Measurements from ENCODE around the gene RETREG2. TPM values are rescaled to one million over a fixed set of nuclear protein-coding genes. Genes with fewer than 3 reads are reported as not detected.

The RETREG2 gene
- total RNA-seq, 1 experiment from 2014 or later: 63.7 TPM

- ChIA-PET RAD21 (ENCODE audit: low non-redundant PET in 1 of 2, low total read pairs in 2 of 2, uncharacterized antibody in 2 of 2, unreplicated experiment in 2 of 2) (no interaction called here), POLR2A (interaction anchor here (0.7 to 3.2 kb wide), 2 partner anchors 9 to 80 kb away, joined by 3 to 12 read pairs; partner anchors contain the start of gene ZFAND2B), CTCF (interaction anchor here (1.7 kb wide), 1 partner anchor 9 kb away, joined by 3 read pairs; the partner anchor contains the start of gene ZFAND2B)
- Histone ChIP-seq H3K79me2 (ENCODE audit: insufficient read depth, low read length) (no peaks in the 10 kb centered on the region), H3K27me3 (ENCODE audit: insufficient read depth, low read length) (no peaks in the 10 kb centered on the region), H3K27ac (ENCODE audit: low read depth, low read length) (no peak overlapping the region), H3K9ac (ENCODE audit: low read length) (no peak overlapping the region), H3K4me2 (ENCODE audit: low read length) (no peak overlapping the region), H2AFZ (ENCODE audit: low read depth, low read length, poor library complexity, severe bottlenecking) (no peak overlapping the region), H4K20me1 (ENCODE audit: insufficient read depth) (no peaks in the 10 kb centered on the region), H3K4me3 (replicated peaks in 1 of 2; ENCODE audit: low read depth in 1 of 2, low read length in 2 of 2) (no peak overlapping the region), H3K4me1 (ENCODE audit: control insufficient read depth in 1 of 2, insufficient read depth in 2 of 2, low read length in 2 of 2) (no peaks in the 10 kb centered on the region), H3K9me2 (ENCODE audit: insufficient read depth) (no peaks in the 10 kb centered on the region), H3K9me3 (ENCODE audit: control insufficient read depth in 1 of 2, insufficient read depth in 1 of 2, low read depth in 1 of 2, low read length in 2 of 2) (no peaks in the 10 kb centered on the region), H3K36me3 (ENCODE audit: control insufficient read depth in 1 of 2, insufficient read depth in 2 of 2, low read length in 2 of 2) (no peaks in the 10 kb centered on the region)
- DNase-seq (ENCODE audit: low read depth, low spot score) (no peak), ATAC-seq (no peak)
- intact Hi-C loops (cut with micrococcal nuclease): no loop called here
- TF ChIP-seq REST (IDR thresholded peaks at IDR 0.05; ENCODE audit: low read depth) (no peak), FOSL1 (IDR thresholded peaks at IDR 0.05; ENCODE audit: low read depth) (no peak), SRF (IDR thresholded peaks at IDR 0.05; ENCODE audit: low read depth) (no peak), MAX (IDR thresholded peaks at IDR 0.05) (no peak), EGR1 (IDR thresholded peaks at IDR 0.05; ENCODE audit: low read depth) (no peak), ZBTB33 (IDR thresholded peaks at IDR 0.05; ENCODE audit: extremely low read depth, insufficient replicate concordance, low read length) (no peak), ATF3 (IDR thresholded peaks at IDR 0.05) (no peak), RAD21 (IDR thresholded peaks at IDR 0.05; ENCODE audit: low read depth) (no peak), ZFX (IDR thresholded peaks at IDR 0.05) (no peak), EZH2 (IDR thresholded peaks at IDR 0.05) (no peak), YY1 (IDR thresholded peaks at IDR 0.05; ENCODE audit: extremely low read depth, insufficient replicate concordance, low read depth, low read length) (no peak), SIN3A (IDR thresholded peaks at IDR 0.05; ENCODE audit: low read depth) (no peak)
- no TSS peak for BruUV-seq (replicated peaks)
Observed at GRCh38 chr2:219197388-219197787, 19.3 kb downstream of the RETREG2 start.

Data from HCT116 (cell line).